Measurements from ENCODE around the gene CHD2. TPM values are rescaled to one million over a fixed set of nuclear protein-coding genes. Genes with fewer than 3 reads are reported as not detected.

CHD2 gene
- total and polyA plus RNA-seq, 9 donors: 53.4 to 71.2 (median 54.8) TPM

GRCh38 chr15:92896561-92896960, 3.6 kb upstream of the CHD2 start:
- DNase-seq: no peak
- Histone ChIP-seq H3K36me3 (ENCODE audit: control insufficient read depth, insufficient read depth, low read length) (peaks cover 27% of the 10 kb centered on the region), H3K9me3 (replicated peaks; ENCODE audit: control insufficient read depth, low read depth, low read length) (no peaks in the 10 kb centered on the region), H3K4me3 (ENCODE audit: low read length) (no peak overlapping the region), H3K4me1 (ENCODE audit: control insufficient read depth, insufficient read depth, low read length) (peaks cover 6% of the 10 kb centered on the region), H3K27me3 (ENCODE audit: control insufficient read depth, insufficient read depth, low read length) (no peaks in the 10 kb centered on the region), H3K27ac (ENCODE audit: low read length) (peak overlapping the region; percentile 55)

- no peaks in the 10 kb centered on the region for H3K27me3 ChIP-seq (ENCODE audit: control insufficient read depth, insufficient read depth, low read length)
- no peak overlapping the region for H3K4me3 ChIP-seq (ENCODE audit: low read length)
- peaks cover 23% of the 10 kb centered on the region for H3K36me3 ChIP-seq (ENCODE audit: control insufficient read depth, insufficient read depth, low read length)
- WGBS (ENCODE audit: insufficient coverage): no CpG with 5 or more reads among the region's 1 CpG
- no peak overlapping the region for H3K27ac ChIP-seq (ENCODE audit: low read length)
- DNase-seq: no peak
- H3K9me3 ChIP-seq (replicated peaks; ENCODE audit: control insufficient read depth, low read depth, low read length): no peaks in the 10 kb centered on the region
- H3K4me1 ChIP-seq (ENCODE audit: control insufficient read depth, insufficient read depth, low read length): peaks cover 6% of the 10 kb centered on the region
These were observed 2.5 kb upstream of the CHD2 start for GRCh38 chr15:92897620-92898019.

GRCh38 chr15:92898988-92899582, 1.0 kb upstream of the CHD2 start:
- H3K4me3 ChIP-seq (ENCODE audit: low read length): no peak overlapping the region
- peaks cover 6% of the 10 kb centered on the region for H3K4me1 ChIP-seq (ENCODE audit: control insufficient read depth, insufficient read depth, low read length)
- no peaks in the 10 kb centered on the region for H3K9me3 ChIP-seq (replicated peaks; ENCODE audit: control insufficient read depth, low read depth, low read length)
- 86% methylated on average over 2 of the region's 5 CpGs for WGBS (ENCODE audit: insufficient coverage)
- H3K27ac ChIP-seq (ENCODE audit: low read length): peak overlapping the region; percentile 100
- no peaks in the 10 kb centered on the region for H3K27me3 ChIP-seq (ENCODE audit: control insufficient read depth, insufficient read depth, low read length)
- H3K36me3 ChIP-seq (ENCODE audit: control insufficient read depth, insufficient read depth, low read length): peaks cover 13% of the 10 kb centered on the region
- no peak for DNase-seq

GRCh38 chr15:92899601-92899947, 550 bp upstream of the CHD2 start:
- Histone ChIP-seq H3K27me3 (ENCODE audit: control insufficient read depth, insufficient read depth, low read length) (no peaks in the 10 kb centered on the region), H3K9me3 (replicated peaks; ENCODE audit: control insufficient read depth, low read depth, low read length) (no peaks in the 10 kb centered on the region), H3K4me1 (ENCODE audit: control insufficient read depth, insufficient read depth, low read length) (peaks cover 5% of the 10 kb centered on the region), H3K36me3 (ENCODE audit: control insufficient read depth, insufficient read depth, low read length) (peaks cover 8% of the 10 kb centered on the region), H3K27ac (ENCODE audit: low read length) (peak overlapping the region; percentile 100), H3K4me3 (ENCODE audit: low read length) (no peak overlapping the region)
- WGBS (ENCODE audit: insufficient coverage): no CpG with 5 or more reads among the region's 1 CpG
- DNase-seq: no peak

- H3K4me3 ChIP-seq (ENCODE audit: low read length): peak overlapping the region; percentile 76
- H3K36me3 ChIP-seq (ENCODE audit: control insufficient read depth, insufficient read depth, low read length): peaks cover 4% of the 10 kb centered on the region
- 0% methylated on average over 1 of the region's 6 CpGs for WGBS (ENCODE audit: insufficient coverage)
- H3K27ac ChIP-seq (ENCODE audit: low read length): peak overlapping the region; percentile 100
- peaks cover 5% of the 10 kb centered on the region for H3K4me1 ChIP-seq (ENCODE audit: control insufficient read depth, insufficient read depth, low read length)
- H3K27me3 ChIP-seq (ENCODE audit: control insufficient read depth, insufficient read depth, low read length): no peaks in the 10 kb centered on the region
- DNase-seq: no peak
- no peaks in the 10 kb centered on the region for H3K9me3 ChIP-seq (replicated peaks; ENCODE audit: control insufficient read depth, low read depth, low read length)
These were observed 577 bp downstream of the CHD2 start for GRCh38 chr15:92900731-92901071.

- Histone ChIP-seq H3K4me1 (ENCODE audit: control insufficient read depth, insufficient read depth, low read length) (peaks cover 5% of the 10 kb centered on the region), H3K27me3 (ENCODE audit: control insufficient read depth, insufficient read depth, low read length) (no peaks in the 10 kb centered on the region), H3K4me3 (ENCODE audit: low read length) (peak overlapping the region; percentile 76), H3K9me3 (replicated peaks; ENCODE audit: control insufficient read depth, low read depth, low read length) (no peaks in the 10 kb centered on the region), H3K27ac (ENCODE audit: low read length) (peak overlapping the region; percentile 100), H3K36me3 (ENCODE audit: control insufficient read depth, insufficient read depth, low read length) (peaks cover 4% of the 10 kb centered on the region)
- no CpG with 5 or more reads among the region's 8 CpGs for WGBS (ENCODE audit: insufficient coverage)
- peak; percentile 51 for DNase-seq
These were observed 1.1 kb downstream of the CHD2 start for GRCh38 chr15:92901072-92901761.

GRCh38 chr15:92901995-92902394, 1.9 kb downstream of the CHD2 start:
- Histone ChIP-seq H3K4me1 (ENCODE audit: control insufficient read depth, insufficient read depth, low read length) (peaks cover 7% of the 10 kb centered on the region), H3K4me3 (ENCODE audit: low read length) (peak overlapping the region; percentile 76), H3K27ac (ENCODE audit: low read length) (peak overlapping the region; percentile 100), H3K36me3 (ENCODE audit: control insufficient read depth, insufficient read depth, low read length) (peaks cover 4% of the 10 kb centered on the region), H3K9me3 (replicated peaks; ENCODE audit: control insufficient read depth, low read depth, low read length) (no peaks in the 10 kb centered on the region), H3K27me3 (ENCODE audit: control insufficient read depth, insufficient read depth, low read length) (no peaks in the 10 kb centered on the region)
- DNase-seq: no peak
- 0% methylated on average over 2 of the region's 2 CpGs for WGBS (ENCODE audit: insufficient coverage)

GRCh38 chr15:92902737-92903593, 2.8 kb downstream of the CHD2 start:
- Histone ChIP-seq H3K4me3 (ENCODE audit: low read length) (peak overlapping the region; percentile 76), H3K36me3 (ENCODE audit: control insufficient read depth, insufficient read depth, low read length) (no peaks in the 10 kb centered on the region), H3K27me3 (ENCODE audit: control insufficient read depth, insufficient read depth, low read length) (no peaks in the 10 kb centered on the region), H3K27ac (ENCODE audit: low read length) (peak overlapping the region; percentile 100), H3K4me1 (ENCODE audit: control insufficient read depth, insufficient read depth, low read length) (peaks cover 11% of the 10 kb centered on the region), H3K9me3 (replicated peaks; ENCODE audit: control insufficient read depth, low read depth, low read length) (no peaks in the 10 kb centered on the region)
- WGBS (ENCODE audit: insufficient coverage): 13% methylated on average over 1 of the region's 4 CpGs
- no peak for DNase-seq

- peak overlapping the region; percentile 100 for H3K27ac ChIP-seq (ENCODE audit: low read length)
- no peaks in the 10 kb centered on the region for H3K9me3 ChIP-seq (replicated peaks; ENCODE audit: control insufficient read depth, low read depth, low read length)
- no peaks in the 10 kb centered on the region for H3K36me3 ChIP-seq (ENCODE audit: control insufficient read depth, insufficient read depth, low read length)
- H3K4me3 ChIP-seq (ENCODE audit: low read length): peak overlapping the region; percentile 76
- peaks cover 12% of the 10 kb centered on the region for H3K4me1 ChIP-seq (ENCODE audit: control insufficient read depth, insufficient read depth, low read length)
- H3K27me3 ChIP-seq (ENCODE audit: control insufficient read depth, insufficient read depth, low read length): no peaks in the 10 kb centered on the region
- no peak for DNase-seq
- WGBS (ENCODE audit: insufficient coverage): no CpG with 5 or more reads among the region's 8 CpGs
These were observed 3.5 kb downstream of the CHD2 start for GRCh38 chr15:92903631-92903965.

- DNase-seq: peak; percentile 100
- Histone ChIP-seq H3K36me3 (ENCODE audit: control insufficient read depth, insufficient read depth, low read length) (no peaks in the 10 kb centered on the region), H3K9me3 (replicated peaks; ENCODE audit: control insufficient read depth, low read depth, low read length) (no peaks in the 10 kb centered on the region), H3K27ac (ENCODE audit: low read length) (peak overlapping the region; percentile 100), H3K27me3 (ENCODE audit: control insufficient read depth, insufficient read depth, low read length) (no peaks in the 10 kb centered on the region), H3K4me3 (ENCODE audit: low read length) (peak overlapping the region; percentile 76), H3K4me1 (ENCODE audit: control insufficient read depth, insufficient read depth, low read length) (peaks cover 16% of the 10 kb centered on the region)
- WGBS (ENCODE audit: insufficient coverage): 0% methylated on average over 21 of the region's 47 CpGs
These were observed 4.0 kb downstream of the CHD2 start for GRCh38 chr15:92903966-92904721.
